Panc1 (cell line): ENCODE results near the gene CAPRIN2. TPM values are rescaled to one million over a fixed set of nuclear protein-coding genes. Genes with fewer than 3 reads are reported as not detected.

Source experiments
- ATAC-seq: fragments of 200-7000 bp; cut with Tn5 transposase; 2 replicates; pipeline ENCODE4 v1.9.1; 2020; ENCODE audit warnings: mild to moderate bottlenecking, moderate library complexity
- BruUV-seq: library from RNA; stranded (reverse); fragments of 400-500 nt; replicated peaks from 2 replicates; lab custom pipeline; 2021; lab: Mats Ljungman, UMichigan
- CTCF ChIA-PET: fragments of 300-600 bp; sonication (Branson Sonifier 250); formaldehyde crosslinking; loops from one replicate; lab custom pipeline; 2022; ENCODE audit warnings: antibody characterized with exemption; lab: Charles Lee
- POLR2A ChIA-PET: fragments of 300-600 bp; sonication (Branson Sonifier 250); formaldehyde crosslinking; loops from one replicate; lab custom pipeline; 2022; ENCODE audit warnings: antibody characterized with exemption; lab: Charles Lee
- DNase-seq: peaks from one replicate; pipeline ENCODE4 v3.0.0-alpha.2; 2010; ENCODE audit warnings: low read depth, low spot score
- H3K27ac ChIP-seq: 2 replicates; pipeline ENCODE4 v1.5.1; 2011; ENCODE audit warnings: mild to moderate bottlenecking, low read length, inconsistent platforms
- H3K27me3 ChIP-seq: fragments of 200-500 bp; sonication (Bioruptor generic); 2 replicates; pipeline ENCODE4 v1.6.0; 2014; ENCODE audit warnings: low read length, inconsistent platforms; ENCODE audit not compliant: control insufficient read depth, insufficient read depth
- H3K36me3 ChIP-seq: fragments of 200-500 bp; sonication (Bioruptor generic); 2 replicates; pipeline ENCODE4 v1.5.1; 2014; ENCODE audit warnings: inconsistent platforms, mild to moderate bottlenecking, low read length, moderate library complexity; ENCODE audit not compliant: control insufficient read depth, insufficient read depth
- H3K4me1 ChIP-seq: 2 replicates; pipeline ENCODE4 v1.5.1; 2011; ENCODE audit warnings: inconsistent platforms, mild to moderate bottlenecking, low read length, moderate library complexity; ENCODE audit not compliant: control insufficient read depth, insufficient read depth
- H3K4me3 ChIP-seq, 2 experiments: 2 replicates each; pipeline ENCODE4 v1.5.1; 2011 to 2012; ENCODE audit warnings: low read depth in 2 of 2, low read length in 2 of 2, mild to moderate bottlenecking in 2 of 2, inconsistent platforms in 1 of 2, moderate library complexity in 1 of 2
- H3K9me3 ChIP-seq: fragments of 200-500 bp; sonication (Bioruptor generic); 2 replicates; pipeline ENCODE4 v1.5.1; 2014; ENCODE audit warnings: low read depth, mild to moderate bottlenecking, inconsistent platforms, low read length, moderate library complexity; ENCODE audit not compliant: control insufficient read depth, insufficient read depth
- CTCF ChIP-seq: fragments of 450-650 bp; IDR thresholded peaks from 2 replicates; pipeline ENCODE4 v1.5.1; 2017; ENCODE audit warnings: mild to moderate bottlenecking
- POLR2AphosphoS5 ChIP-seq: IDR thresholded peaks from 2 replicates; pipeline ENCODE4 v1.6.1; 2012; ENCODE audit warnings: mild to moderate bottlenecking, low read depth, low read length, moderate library complexity
- REST ChIP-seq, 2 experiments: IDR thresholded peaks; 2 replicates each; pipeline ENCODE4 v1.6.1; 2011 to 2012; ENCODE audit warnings: low read depth in 2 of 2, control low read depth in 1 of 2, low read length in 1 of 2, mild to moderate bottlenecking in 1 of 2, moderate library complexity in 1 of 2; ENCODE audit not compliant: insufficient read depth in 1 of 2
- SIN3A ChIP-seq: IDR thresholded peaks from 2 replicates; pipeline ENCODE4 v1.6.1; 2012; ENCODE audit warnings: low read depth, mild to moderate bottlenecking, low read length, moderate library complexity, borderline replicate concordance; ENCODE audit not compliant: insufficient read depth
- TCF7L2 ChIP-seq: IDR thresholded peaks from 2 replicates; pipeline ENCODE4 v1.6.1; 2011; ENCODE audit warnings: mild to moderate bottlenecking, low read depth, low read length, inconsistent platforms
- in situ Hi-C: cut with HindIII; loops from 2 replicates; pipeline ENCODE4 v1.10.0; 2016; ENCODE audit warnings: low sequenced_read_pairs, low pct_unique_long_range_greater_than_20kb
- intact Hi-C: fragments of 100-400 bp; cut with micrococcal nuclease; formaldehyde crosslinking; loops from one replicate; pipeline ENCODE4 v1.10.0; 2022; ENCODE audit not compliant: unreplicated experiment
- total RNA-seq: library from RNA; stranded (reverse); gene quantifications from one replicate; pipeline ENCODE4 v1.2.1, GENCODE V29; 2021; ENCODE audit not compliant: unreplicated experiment

CAPRIN2 gene
- total RNA-seq, 1 experiment from 2014 or later = 28.6 TPM

GRCh38 chr12:30678221-30678620, 76.5 kb downstream of the CAPRIN2 start:
- intact Hi-C loops (no loop called here), in situ Hi-C loops (no loop called here)
- Histone ChIP-seq H3K27ac (no peak overlapping the region), H3K27me3 (no peaks in the 10 kb centered on the region), H3K9me3 (no peaks in the 10 kb centered on the region), H3K4me3 (no peak overlapping the region), H3K36me3 (peaks cover 12% of the 10 kb centered on the region), H3K4me1 (no peaks in the 10 kb centered on the region)
- TF ChIP-seq CTCF (no peak), SIN3A (no peak), POLR2AphosphoS5 (no peak), TCF7L2 (no peak), REST (IDR thresholded peaks at IDR 0.05; ENCODE audit: insufficient read depth in 1 of 2, low read depth in 2 of 2, low read length in 1 of 2) (no peak)
- CTCF ChIA-PET = no interaction called here
- POLR2A ChIA-PET = no interaction called here
- no TSS peak for BruUV-seq
- no peak for DNase-seq
- ATAC-seq = no peak

- H3K27ac ChIP-seq = no peak overlapping the region
- H3K4me1 ChIP-seq = no peaks in the 10 kb centered on the region
- no TSS peak for BruUV-seq
- ATAC-seq = no peak
- H3K9me3 ChIP-seq = no peaks in the 10 kb centered on the region
- ChIA-PET POLR2A (no interaction called here), CTCF (no interaction called here)
- in situ Hi-C loops (no loop called here), intact Hi-C loops (no loop called here)
- DNase-seq = no peak
- H3K27me3 ChIP-seq = no peaks in the 10 kb centered on the region
- H3K4me3 ChIP-seq = no peak overlapping the region
- no peak for TF ChIP-seq CTCF
- TF ChIP-seq TCF7L2 = no peak
- no peak for TF ChIP-seq POLR2AphosphoS5
- no peak for TF ChIP-seq SIN3A
- no peak for TF ChIP-seq REST (IDR thresholded peaks at IDR 0.05; ENCODE audit: insufficient read depth in 1 of 2, low read depth in 2 of 2, low read length in 1 of 2)
- H3K36me3 ChIP-seq = peaks cover 20% of the 10 kb centered on the region; the same call in 1 of the 2 replicates
Observed at GRCh38 chr12:30661210-30661609, 93.5 kb downstream of the CAPRIN2 start.

Other genes starting within 250 kb of the CAPRIN2 start
- 46.6 TPM for gene IPO8, start 59.1 kb downstream of the CAPRIN2 start, total RNA-seq
- not detected for gene TSPAN11, start 171.8 kb upstream of the CAPRIN2 start, total RNA-seq